Keratinocyte (primary cell): Measurements from ENCODE around the gene SON.

ENCODE experiments used
- CTCF ChIP-seq, 3 experiments: IDR thresholded peaks in 1 of 3; conservative IDR thresholded peaks in 1 of 3; optimal IDR thresholded peaks in 1 of 3; 2 replicates in 2 of 3; 3 replicates in 1 of 3; pipeline versions ENCODE3 to v1.5.1; 2011; ENCODE audit warnings: low read length in 3 of 3, mild to moderate bottlenecking in 3 of 3, moderate library complexity in 2 of 3, control low read depth in 1 of 3, inconsistent platforms in 1 of 3; ENCODE audit not compliant: insufficient read depth in 2 of 3; ENCODE audit errors: extremely low read depth in 1 of 3
- EZH2 ChIP-seq: IDR thresholded peaks from one replicate; pipeline ENCODE4 v1.6.1; 2012; ENCODE audit warnings: inconsistent platforms, mild to moderate bottlenecking, low read length, moderate library complexity

DNA sequence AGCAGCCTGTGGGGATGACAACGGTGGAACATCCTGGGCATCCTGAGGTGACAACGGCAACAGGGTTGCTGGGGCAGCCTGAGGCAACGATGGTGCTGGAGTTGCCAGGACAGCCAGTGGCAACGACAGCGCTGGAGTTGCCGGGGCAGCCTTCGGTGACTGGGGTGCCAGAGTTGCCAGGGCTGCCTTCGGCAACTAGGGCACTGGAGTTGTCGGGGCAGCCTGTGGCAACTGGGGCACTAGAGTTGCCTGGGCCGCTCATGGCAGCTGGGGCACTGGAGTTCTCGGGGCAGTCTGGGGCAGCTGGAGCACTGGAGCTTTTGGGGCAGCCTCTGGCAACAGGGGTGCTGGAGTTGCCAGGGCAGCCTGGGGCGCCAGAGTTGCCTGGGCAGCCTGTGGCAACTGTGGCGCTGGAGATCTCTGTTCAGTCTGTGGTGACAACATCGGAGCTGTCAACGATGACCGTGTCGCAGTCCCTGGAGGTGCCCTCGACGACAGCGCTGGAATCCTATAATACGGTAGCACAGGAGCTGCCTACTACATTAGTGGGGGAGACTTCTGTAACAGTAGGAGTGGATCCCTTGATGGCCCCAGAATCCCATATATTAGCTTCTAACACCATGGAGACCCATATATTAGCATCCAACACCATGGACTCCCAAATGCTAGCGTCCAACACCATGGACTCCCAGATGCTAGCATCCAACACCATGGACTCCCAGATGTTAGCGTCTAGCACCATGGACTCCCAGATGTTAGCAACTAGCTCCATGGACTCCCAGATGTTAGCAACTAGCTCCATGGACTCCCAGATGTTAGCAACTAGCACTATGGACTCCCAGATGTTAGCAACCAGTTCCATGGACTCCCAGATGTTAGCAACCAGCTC, 8.2 kb downstream of the SON start:
- TF ChIP-seq CTCF (optimal IDR thresholded peaks at IDR 0.05 in 1 of 3, IDR thresholded peaks at IDR 0.05 in 1 of 3, conservative IDR thresholded peaks at IDR 0.05 in 1 of 3; ENCODE audit: extremely low read depth in 1 of 3, insufficient read depth in 2 of 3, low read length in 3 of 3) (no peak), EZH2 (no peak)
